Measurements from ENCODE around the gene HEATR5A.
"Not testable (repeated sequence)": the region's sequence is repeated elsewhere in the genome, so short reads cannot be mapped to it uniquely, and the experiment has no call there.

HEATR5A gene

DNA sequence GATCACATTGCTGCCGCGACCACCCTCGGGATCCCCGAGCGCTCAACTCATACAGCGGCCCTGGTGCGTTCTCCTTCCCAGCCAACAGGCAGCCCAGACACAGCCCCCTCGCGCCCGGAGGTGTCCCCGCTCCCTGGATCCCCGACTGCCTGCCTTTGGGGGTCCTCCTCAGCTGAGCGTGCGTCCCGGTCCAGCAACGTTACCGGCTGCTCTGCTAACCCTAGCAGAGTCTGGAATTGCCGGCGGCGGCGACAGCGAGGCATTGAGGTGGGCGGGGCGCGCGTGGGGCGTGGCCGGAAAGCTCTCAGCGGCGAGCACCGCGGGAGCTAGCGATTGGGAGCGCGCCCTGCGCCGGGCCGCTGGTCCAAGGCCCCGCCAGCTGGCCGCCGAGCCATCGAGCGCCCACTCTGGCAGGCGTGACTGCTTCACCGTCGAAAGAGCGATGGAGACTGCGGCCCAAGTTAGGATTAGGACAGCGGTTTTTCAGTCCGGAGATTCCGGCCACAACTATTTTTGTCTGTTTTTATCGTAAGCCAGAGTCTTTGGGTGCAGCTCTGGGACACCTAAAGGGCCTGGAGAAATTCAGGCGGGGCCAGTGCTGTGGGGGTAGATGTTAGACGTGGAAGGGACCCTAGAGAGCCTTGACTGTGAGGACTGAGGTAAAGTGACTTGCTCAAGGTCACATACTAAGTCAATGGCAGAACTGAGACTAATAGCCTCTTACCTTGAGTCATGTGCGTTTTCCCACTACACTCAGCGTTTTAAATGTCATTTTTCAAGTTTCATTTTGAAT, at the start of gene HEATR5A:
TSS of gene HEATR5A (minus strand) at position 232 of the 793 bp plus-strand sequence. CDS start 17,575 bp downstream, outside the sequence.
- DNase-seq (ENCODE audit: low read depth): peak; percentile 78

- no peak for DNase-seq (ENCODE audit: low read depth)
These were observed 46.2 kb upstream of the HEATR5A start for GRCh38 chr14:31466554-31466953.

- DNase-seq (ENCODE audit: low read depth): no peak
These were observed 44.8 kb upstream of the HEATR5A start for GRCh38 chr14:31465111-31465510.

GRCh38 chr14:31462450-31462849, 42.1 kb upstream of the HEATR5A start:
- DNase-seq (ENCODE audit: low read depth): not testable (repeated sequence)

GRCh38 chr14:31461545-31461944, 41.2 kb upstream of the HEATR5A start:
- no peak for DNase-seq (ENCODE audit: low read depth)

GRCh38 chr14:31457665-31458659, 37.6 kb upstream of the HEATR5A start:
- DNase-seq (ENCODE audit: low read depth): no peak

DNA sequence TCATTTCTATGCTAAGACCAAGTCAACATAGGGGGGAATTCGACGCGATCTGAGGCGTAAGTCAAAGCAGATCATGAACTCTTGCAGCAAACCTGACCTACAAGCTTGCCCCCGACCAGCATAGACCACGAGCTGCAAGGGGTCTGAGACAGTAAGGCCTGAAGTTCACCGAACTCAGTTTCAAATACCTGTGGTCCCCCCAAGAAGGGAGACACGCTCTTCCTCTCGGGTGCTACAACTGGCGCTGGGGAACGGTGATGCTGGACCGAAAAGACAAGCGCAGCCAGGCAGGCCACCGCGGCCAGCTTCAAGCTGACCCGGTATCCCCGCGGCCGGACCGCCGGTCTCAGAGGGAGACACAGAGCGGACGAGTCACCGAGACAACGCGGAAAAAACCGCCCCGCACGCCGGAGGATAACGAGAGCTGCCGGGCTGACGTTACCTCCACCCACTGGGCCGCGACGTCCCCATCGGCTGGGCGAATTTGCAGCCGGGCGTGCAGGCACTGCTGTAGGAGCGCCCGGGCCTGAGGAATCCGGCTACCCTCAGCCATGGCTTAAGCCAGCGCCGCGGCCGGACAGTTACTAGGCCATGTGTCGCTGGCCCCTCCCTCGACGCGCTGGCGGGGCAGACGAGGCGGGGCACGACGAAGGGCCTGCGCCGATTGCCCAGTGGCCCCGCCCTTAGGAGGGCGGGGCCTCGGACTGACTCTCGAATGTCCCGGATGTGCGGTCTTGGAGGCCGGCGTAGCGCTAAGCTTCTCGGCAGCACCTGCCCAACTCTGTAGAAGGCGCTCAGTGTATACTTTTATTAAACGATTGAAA, 36.7 kb upstream of the HEATR5A start, which contains the start of gene DTD2:
TSS of gene DTD2 (minus strand) at position 666 of the 824 bp plus-strand sequence. CDS start at position 553, 113 bp downstream.
- peak; percentile 69 for DNase-seq (ENCODE audit: low read depth)

DNA sequence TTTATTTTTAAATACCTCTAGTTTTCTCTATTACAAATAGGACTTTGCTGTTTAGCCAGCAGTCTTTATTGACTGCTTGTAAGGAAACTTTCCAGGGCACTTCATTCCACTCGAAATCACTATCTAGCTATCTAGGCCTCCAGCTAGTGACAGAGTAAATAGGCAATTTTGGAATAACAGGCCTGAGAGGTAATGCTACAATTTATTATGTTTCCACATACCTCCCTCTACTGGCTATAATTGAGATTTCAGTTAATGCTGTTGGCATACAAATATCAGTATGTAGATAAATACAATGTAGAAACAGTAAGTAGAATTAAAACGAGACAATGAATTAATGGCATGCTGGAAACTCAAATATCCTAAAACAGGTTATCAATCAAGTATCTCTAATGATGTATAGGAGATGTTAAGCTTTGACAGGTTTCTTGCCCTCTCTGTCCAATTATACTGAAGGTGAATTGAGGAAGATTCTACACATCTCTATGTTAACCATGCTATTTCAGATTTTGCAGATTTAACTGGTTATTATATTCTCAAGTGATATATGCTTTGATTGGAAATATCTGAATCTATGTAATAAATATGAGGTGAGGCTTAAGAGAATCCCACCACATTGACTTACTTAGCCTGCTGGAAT, 29.7 kb upstream of the HEATR5A start:
- no peak for DNase-seq (ENCODE audit: low read depth)

DNA sequence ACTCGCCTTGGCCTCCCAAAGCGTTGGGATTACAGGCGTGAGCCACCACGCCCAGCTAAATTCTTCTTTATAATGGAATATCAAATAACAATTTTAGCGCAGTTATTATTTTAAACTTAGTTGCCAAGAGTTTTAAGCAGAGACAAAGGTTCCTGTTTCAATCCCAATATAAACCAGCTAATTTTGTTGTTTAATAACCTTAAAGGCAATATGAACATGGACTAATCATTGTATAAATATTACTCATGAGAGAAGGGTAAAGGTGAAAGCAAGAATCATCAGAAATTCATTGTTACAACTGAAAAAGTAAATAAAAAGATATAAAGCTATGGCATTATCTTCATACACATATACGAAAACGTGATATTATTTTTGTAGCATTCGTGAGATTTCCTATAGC, 28.8 kb upstream of the HEATR5A start:
- no peak for DNase-seq (ENCODE audit: low read depth)

DNA sequence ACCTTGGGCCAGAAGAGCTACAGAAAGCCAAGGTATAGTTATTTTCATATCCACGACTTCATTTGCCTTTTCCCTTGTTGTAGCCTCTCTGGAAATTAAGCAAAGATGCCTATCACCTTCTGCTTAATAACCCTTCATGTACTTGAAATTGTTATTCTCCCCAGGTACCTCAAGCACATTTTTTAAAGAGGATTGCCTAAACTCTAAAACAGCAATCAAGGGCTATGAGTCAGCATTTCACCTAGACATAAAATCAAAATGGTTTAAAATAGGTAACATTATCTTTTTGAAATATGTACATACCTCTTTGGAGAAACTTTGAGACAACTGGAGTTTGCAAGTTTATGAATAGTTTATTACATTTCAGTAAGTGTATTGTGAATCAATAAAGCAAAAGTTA, 25.4 kb upstream of the HEATR5A start:
- no peak for DNase-seq (ENCODE audit: low read depth)

DNA sequence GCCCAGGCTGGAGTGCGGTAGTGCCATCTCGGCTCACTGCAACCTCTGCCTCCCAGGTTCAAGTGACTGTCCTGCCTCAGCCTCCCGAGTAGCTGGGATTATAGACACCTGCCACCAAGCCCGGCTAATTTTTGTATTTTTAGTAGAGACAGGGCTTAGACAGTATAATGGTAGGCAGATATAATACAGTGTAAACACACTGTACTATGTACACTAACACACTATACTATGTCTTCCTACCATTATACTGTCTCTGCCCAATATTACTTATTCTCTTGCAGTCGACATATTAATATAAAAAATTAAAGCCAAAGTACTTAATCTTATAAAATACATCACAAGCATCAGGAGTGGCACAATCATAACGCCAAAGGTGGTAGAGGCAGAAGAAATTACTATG, 21.9 kb upstream of the HEATR5A start:
- DNase-seq (ENCODE audit: low read depth): no peak

GRCh38 chr14:31441273-31442111, 21.1 kb upstream of the HEATR5A start:
- no peak for DNase-seq (ENCODE audit: low read depth)

GRCh38 chr14:31440280-31440679, 19.9 kb upstream of the HEATR5A start:
- no peak for DNase-seq (ENCODE audit: low read depth)

DNA sequence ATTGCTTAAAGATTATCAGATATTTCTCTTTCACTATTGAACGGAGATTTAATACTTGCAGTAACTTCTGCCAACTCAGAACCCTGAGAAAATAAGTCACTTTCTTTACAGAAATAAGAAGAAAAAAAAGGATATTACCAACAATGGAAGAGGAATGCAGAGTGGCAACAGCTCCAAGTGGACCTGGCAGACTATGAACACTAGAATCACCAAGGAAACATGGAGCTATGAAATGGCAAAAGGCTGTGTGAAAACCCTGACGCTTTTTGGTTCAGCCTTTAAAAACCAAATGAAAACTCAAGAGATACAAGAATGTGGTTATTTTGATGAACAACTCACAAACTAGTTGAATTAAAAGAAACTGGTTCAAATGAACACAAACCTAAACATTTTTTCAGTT, 19.2 kb upstream of the HEATR5A start:
- DNase-seq (ENCODE audit: low read depth): no peak

- not testable (repeated sequence) for DNase-seq (ENCODE audit: low read depth)
These were observed 16.8 kb upstream of the HEATR5A start for GRCh38 chr14:31437045-31437691.

GRCh38 chr14:31435276-31435675, 14.9 kb upstream of the HEATR5A start:
- no peak for DNase-seq (ENCODE audit: low read depth)

DNA sequence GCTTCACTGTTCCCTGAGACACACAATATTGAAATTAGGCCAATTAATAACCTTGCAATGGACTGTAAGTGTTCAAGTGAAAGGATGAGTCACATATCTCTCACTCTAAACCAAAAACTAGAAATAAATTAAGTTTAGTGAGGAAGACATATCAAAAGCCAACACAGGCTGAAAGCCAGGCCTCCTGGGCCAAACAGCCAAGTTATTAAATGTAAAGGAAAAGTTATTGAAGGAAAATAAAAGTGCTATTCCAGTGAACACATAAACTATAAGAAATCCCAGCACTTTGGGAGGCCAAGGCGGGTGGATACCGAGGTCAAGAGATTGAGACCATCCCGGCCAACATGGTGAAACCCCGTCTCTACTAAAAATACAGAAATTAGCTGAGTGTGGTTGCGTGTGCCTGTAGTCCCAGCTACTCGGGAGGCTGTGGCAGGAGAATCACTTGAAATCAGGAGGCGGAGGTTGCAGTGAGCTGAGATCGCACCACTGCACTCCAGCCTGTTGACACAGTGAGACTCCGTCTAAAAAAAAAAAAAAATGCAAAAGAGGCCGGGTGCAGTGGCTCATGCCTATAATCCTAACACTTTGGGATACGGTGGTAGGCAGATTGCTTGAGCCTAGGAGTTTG, 10.4 kb upstream of the HEATR5A start:
- no peak for DNase-seq (ENCODE audit: low read depth)

- no peak for DNase-seq (ENCODE audit: low read depth)
These were observed 9.4 kb upstream of the HEATR5A start for GRCh38 chr14:31429791-31430190.

DNA sequence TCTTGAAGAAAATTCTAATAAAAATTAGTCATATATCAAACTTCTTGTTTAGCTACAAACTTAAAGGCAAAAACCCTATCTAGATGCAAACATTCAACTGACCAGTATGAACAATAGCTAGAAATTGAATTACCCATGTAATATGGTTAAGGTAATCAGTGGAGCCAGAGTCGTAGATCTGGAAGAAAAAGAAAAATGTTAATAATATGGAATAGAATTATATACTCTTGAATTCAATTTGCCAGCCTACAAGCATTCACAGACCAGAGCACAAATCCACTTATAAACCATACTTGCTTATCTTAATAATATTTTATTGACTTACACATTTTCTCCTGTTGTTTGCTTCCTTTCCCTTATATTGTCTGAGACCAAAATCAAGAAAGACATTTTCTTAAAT, 7.7 kb upstream of the HEATR5A start:
- DNase-seq (ENCODE audit: low read depth): no peak

Data from CMK (cell line).